Fibroblast of the conjunctiva (primary cell): ENCODE measurements around the gene MED26.
A peak's percentile ranks its signal among the peaks of the same experiment; 100 is the strongest.
"Not testable (repeated sequence)": the region's sequence is repeated elsewhere in the genome, so short reads cannot be mapped to it uniquely, and the experiment has no call there.

Experiments used
- DNase-seq: peaks from one replicate; pipeline ENCODE4 v3.0.0-alpha.2; 2010; ENCODE audit warnings: low read depth

MED26 gene, protein sequence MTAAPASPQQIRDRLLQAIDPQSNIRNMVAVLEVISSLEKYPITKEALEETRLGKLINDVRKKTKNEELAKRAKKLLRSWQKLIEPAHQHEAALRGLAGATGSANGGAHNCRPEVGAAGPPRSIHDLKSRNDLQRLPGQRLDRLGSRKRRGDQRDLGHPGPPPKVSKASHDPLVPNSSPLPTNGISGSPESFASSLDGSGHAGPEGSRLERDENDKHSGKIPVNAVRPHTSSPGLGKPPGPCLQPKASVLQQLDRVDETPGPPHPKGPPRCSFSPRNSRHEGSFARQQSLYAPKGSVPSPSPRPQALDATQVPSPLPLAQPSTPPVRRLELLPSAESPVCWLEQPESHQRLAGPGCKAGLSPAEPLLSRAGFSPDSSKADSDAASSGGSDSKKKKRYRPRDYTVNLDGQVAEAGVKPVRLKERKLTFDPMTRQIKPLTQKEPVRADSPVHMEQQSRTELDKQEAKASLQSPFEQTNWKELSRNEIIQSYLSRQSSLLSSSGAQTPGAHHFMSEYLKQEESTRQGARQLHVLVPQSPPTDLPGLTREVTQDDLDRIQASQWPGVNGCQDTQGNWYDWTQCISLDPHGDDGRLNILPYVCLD

GRCh38 chr19:16628183-16628983, at the start of gene MED26:
TSS of gene MED26 (minus strand) at chr19:16628204. CDS start at chr19:16627943, 261 bp downstream.
- DNase-seq = peak; percentile 87

- no peak for DNase-seq
Measured at GRCh38 chr19:16677055-16677454, 49.1 kb upstream of the MED26 start.

DNA sequence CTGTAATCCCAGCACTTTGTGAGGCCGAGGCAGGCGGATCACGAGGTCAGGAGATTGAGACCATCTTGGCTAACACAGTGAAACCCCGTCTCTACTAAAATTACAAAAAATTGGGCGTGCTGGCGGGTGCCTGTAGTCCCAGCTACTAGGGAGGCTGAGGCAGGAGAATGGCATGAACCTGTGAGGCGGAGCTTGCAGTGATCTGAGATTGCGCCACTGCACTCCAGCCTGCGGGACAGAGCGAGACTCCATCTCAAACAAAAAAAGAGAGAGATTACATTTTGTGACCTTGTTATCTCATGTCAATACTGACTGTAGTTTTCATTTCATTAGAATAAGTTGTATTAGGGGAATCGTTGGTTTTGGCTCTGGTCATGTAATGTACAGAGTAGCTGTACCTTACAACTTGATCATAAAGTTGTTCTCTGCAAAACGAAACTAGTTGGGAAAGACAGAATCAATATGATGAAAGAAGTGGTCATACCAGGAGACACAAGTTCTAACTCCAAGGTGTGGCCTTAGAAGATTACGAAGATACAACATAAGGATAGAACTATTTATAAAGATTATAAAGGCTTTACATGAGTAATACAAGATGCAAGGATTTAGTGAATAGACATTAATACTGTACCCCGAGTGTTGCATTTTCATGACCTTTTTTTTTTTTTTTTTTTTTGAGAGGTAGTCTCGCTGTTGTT, 48.2 kb upstream of the MED26 start:
- DNase-seq = no peak

DNA sequence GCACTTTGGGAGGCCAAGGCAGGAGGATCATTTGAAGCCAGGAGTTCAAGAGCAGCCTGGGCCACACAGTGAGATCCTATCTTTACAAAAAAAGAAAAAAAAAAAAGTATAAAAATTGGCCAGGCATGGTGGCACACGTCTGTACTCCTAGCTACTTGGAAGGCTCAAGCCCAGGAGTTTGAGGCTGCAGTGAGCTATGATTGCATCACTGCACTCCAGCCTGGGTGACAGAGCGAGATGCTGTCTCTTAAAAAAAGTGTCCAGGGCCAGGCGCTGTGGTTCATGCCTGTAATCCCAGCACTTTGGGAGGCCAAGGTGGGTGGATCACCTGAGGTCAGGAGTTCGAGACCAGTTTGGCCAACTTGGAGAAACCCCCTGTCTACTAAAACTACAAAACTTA, 45.8 kb upstream of the MED26 start:
- DNase-seq = not testable (repeated sequence)

GRCh38 chr19:16673231-16673630, 45.2 kb upstream of the MED26 start:
- no peak for DNase-seq

DNA sequence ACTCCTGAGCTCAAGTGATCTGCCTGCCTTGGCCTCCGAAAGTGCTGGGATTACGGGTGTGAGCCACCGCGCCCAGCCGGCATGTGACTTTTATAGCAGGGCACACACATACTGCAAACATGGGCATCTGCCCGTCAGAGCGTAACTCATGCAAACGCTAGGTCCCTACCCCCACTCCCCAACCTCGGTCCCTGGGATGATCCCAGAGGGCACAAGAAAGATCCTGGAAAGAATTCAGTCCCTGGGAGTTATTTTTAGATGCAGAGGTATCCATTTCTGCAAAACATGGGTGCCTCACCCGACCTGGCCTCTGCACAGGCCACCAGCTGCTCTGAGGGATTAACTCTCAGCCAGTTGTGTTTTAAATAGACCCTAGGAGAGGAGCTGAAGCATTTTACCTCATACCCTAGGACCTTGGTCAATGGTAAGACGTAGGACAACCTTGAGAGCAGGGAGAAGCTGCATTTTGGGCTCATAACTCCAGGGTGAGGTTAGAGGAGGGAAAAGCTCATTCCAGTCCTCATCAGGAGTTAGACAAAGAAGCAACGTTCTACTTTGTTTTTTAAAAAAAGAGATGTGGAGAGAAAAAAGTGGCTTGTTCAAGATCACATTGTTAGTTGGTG, 43.8 kb upstream of the MED26 start:
- DNase-seq = no peak

DNA sequence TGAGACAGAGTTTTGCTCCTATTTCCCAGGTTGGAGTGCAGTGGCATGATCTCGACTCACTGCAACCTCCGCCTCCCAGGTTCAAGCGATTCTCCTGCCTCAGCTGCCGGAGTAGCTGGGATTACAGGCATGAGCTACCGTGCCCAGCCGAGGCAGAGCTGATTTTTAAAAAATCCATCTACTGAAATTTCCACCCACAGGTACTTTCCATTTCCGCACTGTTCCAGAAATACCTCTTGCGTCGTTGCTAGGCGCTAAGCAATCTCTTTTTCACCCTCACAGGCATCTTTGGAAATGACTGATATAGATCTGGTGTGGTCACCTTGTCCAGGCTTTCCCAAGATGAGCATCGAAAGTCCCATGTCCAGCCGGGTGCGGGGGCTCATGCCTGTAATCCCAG, 42.3 kb upstream of the MED26 start:
- no peak for DNase-seq

DNA sequence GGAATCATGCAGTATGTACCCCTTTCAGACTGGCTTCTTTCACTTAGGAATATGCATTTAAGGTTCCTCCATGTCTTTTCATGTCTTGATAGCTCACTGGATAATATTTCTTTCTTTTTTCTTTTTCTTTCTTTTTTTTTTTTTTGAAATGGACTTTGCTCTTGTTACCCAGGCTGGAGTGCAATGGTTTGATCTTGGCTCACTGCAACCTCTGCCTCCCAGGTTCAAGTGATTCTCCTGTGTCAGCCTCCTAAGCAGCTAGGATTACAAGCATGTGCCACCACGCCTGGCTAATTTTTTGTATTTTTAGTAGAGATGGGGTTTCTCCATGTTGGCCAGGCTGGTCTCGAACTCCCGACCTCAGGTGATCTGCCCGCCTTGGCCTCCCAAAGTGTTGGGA, 40.7 kb upstream of the MED26 start:
- not testable (repeated sequence) for DNase-seq

DNA sequence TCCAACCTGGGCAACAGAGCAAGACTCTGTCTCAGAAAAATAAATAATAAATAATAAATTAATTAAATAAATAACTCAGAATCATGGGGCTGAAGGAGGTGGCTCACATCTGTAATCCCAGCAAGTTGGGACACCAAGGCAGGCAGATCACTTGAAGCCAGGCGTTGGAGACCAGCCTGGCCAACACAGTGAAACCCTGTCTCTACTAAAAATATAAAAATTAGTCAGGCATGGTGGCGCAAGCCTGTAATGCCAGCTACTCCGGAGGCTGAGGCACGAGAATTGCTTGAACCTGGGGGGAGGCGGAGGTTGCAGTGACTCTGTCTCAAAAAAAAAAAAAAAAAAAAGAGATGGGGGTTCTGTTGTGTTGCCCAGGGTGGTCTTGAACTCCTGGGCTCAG, 40.2 kb upstream of the MED26 start:
- DNase-seq = no peak

GRCh38 chr19:16661480-16662034, 33.6 kb upstream of the MED26 start:
- no peak for DNase-seq

GRCh38 chr19:16660763-16661479, 32.9 kb upstream of the MED26 start, which contains the start of gene TMEM38A:
TSS of gene TMEM38A (plus strand) at chr19:16661139. CDS start at chr19:16661218, 79 bp downstream.
- DNase-seq = no peak

GRCh38 chr19:16659832-16660708, 32.1 kb upstream of the MED26 start, which contains the start of gene SMIM7:
TSS of gene SMIM7 (minus strand) at chr19:16660144. CDS start at chr19:16660110, 34 bp downstream.
- peak; percentile 98 for DNase-seq

DNA sequence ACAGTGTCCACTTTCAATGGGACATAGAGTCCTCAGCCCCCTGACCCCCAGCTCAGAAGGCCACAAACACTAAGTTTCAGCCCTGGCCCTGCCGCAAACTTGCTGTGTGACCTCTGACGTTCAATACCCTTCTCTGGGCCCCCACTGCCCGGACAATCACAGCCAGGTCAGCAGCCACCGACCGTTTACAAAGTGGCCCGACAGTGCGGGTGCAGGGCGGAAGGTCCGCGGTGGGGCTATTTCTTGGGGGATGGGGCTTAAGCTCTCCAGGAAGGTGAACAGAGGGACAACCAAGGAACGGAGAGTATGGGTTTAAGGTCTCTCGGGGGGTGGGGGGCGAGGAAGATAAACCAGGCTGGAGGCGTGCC, 31.4 kb upstream of the MED26 start:
- no peak for DNase-seq

DNA sequence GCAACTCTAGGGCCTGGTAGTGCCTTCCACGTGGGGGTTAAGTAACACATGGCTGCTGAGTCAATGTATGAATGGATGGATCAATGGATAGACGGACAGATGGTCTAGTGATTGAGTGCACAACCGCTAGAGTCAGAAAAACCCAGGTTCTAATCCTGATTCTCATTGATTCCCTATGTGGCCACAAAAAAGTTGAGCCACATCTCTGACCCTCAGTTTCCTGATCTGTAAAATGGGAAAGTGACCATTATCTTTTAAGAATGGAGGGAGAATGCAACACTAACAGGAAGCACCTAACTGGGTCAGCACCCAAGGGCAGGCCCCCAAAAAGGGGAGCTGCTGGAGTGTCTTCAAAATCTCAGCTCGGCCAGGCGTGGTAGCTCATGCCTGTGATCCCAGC, 29.4 kb upstream of the MED26 start:
- no peak for DNase-seq

DNA sequence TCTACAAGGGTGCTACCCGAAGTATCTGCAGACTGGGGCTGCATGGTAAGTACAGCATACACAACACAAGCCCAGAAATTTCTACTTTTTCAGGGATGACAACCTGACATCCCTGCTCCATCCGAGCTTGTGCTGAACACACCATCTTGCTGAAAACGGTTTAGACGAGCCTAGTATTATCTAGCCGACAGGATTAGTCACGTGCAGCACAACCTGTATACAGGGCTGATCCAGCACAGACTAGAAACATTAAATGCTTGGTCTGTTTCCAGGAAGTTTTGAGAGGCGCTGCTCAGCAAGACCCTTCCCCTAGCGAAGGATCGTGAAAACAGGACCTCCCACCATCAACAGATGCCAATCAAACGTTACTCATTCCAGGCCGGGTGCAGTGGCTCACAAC, 27.7 kb upstream of the MED26 start:
- DNase-seq = no peak

DNA sequence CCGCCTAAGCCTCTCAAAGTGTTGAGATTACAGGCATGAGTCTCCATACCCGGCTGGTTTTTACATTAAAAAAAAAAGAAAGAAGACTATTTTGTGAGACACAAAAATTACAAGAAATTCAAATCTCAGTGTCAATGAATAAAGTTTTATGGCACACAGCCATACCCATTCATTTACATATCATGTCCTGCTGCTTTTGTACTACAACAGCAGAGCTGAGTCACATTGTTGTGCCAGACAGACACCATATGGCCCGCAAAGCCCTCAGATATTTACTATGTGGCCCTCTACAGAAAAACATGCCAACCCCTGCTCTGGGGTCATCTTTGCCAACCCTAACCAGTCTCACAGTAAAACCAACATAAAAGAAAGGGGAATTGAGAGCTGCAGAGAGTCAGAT, 26.6 kb upstream of the MED26 start:
- DNase-seq = no peak

GRCh38 chr19:16654140-16654539, 26.1 kb upstream of the MED26 start:
- no peak for DNase-seq

DNA sequence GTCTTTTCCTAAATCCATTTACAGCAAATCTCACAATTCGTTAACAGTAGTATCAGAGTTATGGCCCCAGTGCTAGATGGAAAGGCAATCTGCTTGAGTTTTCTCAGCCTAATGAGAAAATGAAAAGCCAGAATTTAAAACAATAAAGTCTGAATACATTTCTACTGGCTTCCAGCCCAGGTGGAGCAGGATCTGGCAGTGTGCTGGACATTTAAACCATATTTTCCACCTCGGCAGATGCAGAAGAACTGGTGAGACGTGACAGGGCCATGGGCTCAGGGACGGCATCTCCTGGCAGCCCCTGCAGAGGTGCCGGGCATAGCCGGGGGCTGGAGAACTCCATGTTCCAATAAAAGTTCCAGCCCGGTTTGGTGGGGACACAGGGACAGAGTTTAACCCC, 24.9 kb upstream of the MED26 start:
- DNase-seq = no peak

GRCh38 chr19:16651421-16652188, 23.6 kb upstream of the MED26 start:
- DNase-seq = not testable (repeated sequence)
